GM12801 (cell line): Measurements from ENCODE around the gene MEGF11.

ENCODE experiments used
- CTCF ChIP-seq: IDR thresholded peaks from one replicate; pipeline ENCODE4 v1.5.1; 2011; ENCODE audit warnings: control low read depth; ENCODE audit not compliant: insufficient read length; ENCODE audit errors: extremely low read depth

Gene MEGF11

GRCh38 chr15:65971741-65971995 lies 281.9 kb downstream of the MEGF11 start:
- TF ChIP-seq CTCF: no peak

GRCh38 chr15:65970937-65971740 lies 282.4 kb downstream of the MEGF11 start:
- no peak for TF ChIP-seq CTCF

GRCh38 chr15:65969865-65970816 lies 283.4 kb downstream of the MEGF11 start:
- no peak for TF ChIP-seq CTCF

- no peak for TF ChIP-seq CTCF
Observed at GRCh38 chr15:65968511-65968910, 285.0 kb downstream of the MEGF11 start.

GRCh38 chr15:65964792-65965433 lies 288.6 kb downstream of the MEGF11 start:
- no peak for TF ChIP-seq CTCF

- no peak for TF ChIP-seq CTCF
Observed at GRCh38 chr15:65963911-65964482, 289.6 kb downstream of the MEGF11 start.

GRCh38 chr15:65963358-65963757 lies 290.2 kb downstream of the MEGF11 start:
- no peak for TF ChIP-seq CTCF
